Skeletal muscle satellite cell (primary cell): ENCODE measurements around the gene PRR27.

Source experiments
- H3K27me3 ChIP-seq: 2 replicates; pipeline ENCODE4 v1.7.0; 2013; ENCODE audit warnings: low read length; ENCODE audit not compliant: control insufficient read depth, insufficient read depth
- H3K36me3 ChIP-seq: 2 replicates; pipeline ENCODE4 v1.7.0; 2013; ENCODE audit warnings: mild to moderate bottlenecking, control low read depth, low read length; ENCODE audit not compliant: insufficient read depth
- H3K4me1 ChIP-seq: 2 replicates; pipeline ENCODE4 v1.7.0; 2013; ENCODE audit warnings: low read length; ENCODE audit not compliant: control insufficient read depth, insufficient read depth
- H3K4me2 ChIP-seq: 2 replicates; pipeline ENCODE4 v1.7.0; 2013; ENCODE audit warnings: mild to moderate bottlenecking, low read length
- H3K4me3 ChIP-seq: 2 replicates; pipeline ENCODE4 v1.7.0; 2013; ENCODE audit warnings: low read length
- H3K9ac ChIP-seq: 2 replicates; pipeline ENCODE4 v1.7.0; 2013; ENCODE audit warnings: mild to moderate bottlenecking, low read depth, low read length, moderate library complexity
- H3K9me3 ChIP-seq: replicated peaks from 2 replicates; pipeline ENCODE4 v1.7.0; 2013; ENCODE audit warnings: mild to moderate bottlenecking, control low read depth, low read length

Gene PRR27

GRCh38 chr4:70179811-70180210, 25.8 kb downstream of the PRR27 start:
- H3K36me3 ChIP-seq, result no peaks in the 10 kb centered on the region
- no peaks in the 10 kb centered on the region for H3K4me1 ChIP-seq
- no peak overlapping the region for H3K9ac ChIP-seq
- no peaks in the 10 kb centered on the region for H3K9me3 ChIP-seq
- no peak overlapping the region for H3K4me2 ChIP-seq
- no peaks in the 10 kb centered on the region for H3K27me3 ChIP-seq
- no peak overlapping the region for H3K4me3 ChIP-seq

GRCh38 chr4:70181864-70182263, 27.8 kb downstream of the PRR27 start:
- H3K9ac ChIP-seq, result no peak overlapping the region
- H3K4me3 ChIP-seq, result no peak overlapping the region
- H3K36me3 ChIP-seq, result no peaks in the 10 kb centered on the region
- no peaks in the 10 kb centered on the region for H3K27me3 ChIP-seq
- no peak overlapping the region for H3K4me2 ChIP-seq
- H3K4me1 ChIP-seq, result no peaks in the 10 kb centered on the region
- H3K9me3 ChIP-seq, result no peaks in the 10 kb centered on the region

- H3K27me3 ChIP-seq, result no peaks in the 10 kb centered on the region
- H3K36me3 ChIP-seq, result no peaks in the 10 kb centered on the region
- H3K4me2 ChIP-seq, result no peak overlapping the region
- H3K9ac ChIP-seq, result no peak overlapping the region
- H3K9me3 ChIP-seq, result no peaks in the 10 kb centered on the region
- H3K4me3 ChIP-seq, result no peak overlapping the region
- no peaks in the 10 kb centered on the region for H3K4me1 ChIP-seq
Observed at GRCh38 chr4:70182517-70183167, 28.6 kb downstream of the PRR27 start.

- no peaks in the 10 kb centered on the region for H3K27me3 ChIP-seq
- no peaks in the 10 kb centered on the region for H3K9me3 ChIP-seq
- no peaks in the 10 kb centered on the region for H3K36me3 ChIP-seq
- no peaks in the 10 kb centered on the region for H3K4me1 ChIP-seq
- no peak overlapping the region for H3K4me2 ChIP-seq
- H3K4me3 ChIP-seq, result no peak overlapping the region
- no peak overlapping the region for H3K9ac ChIP-seq
Observed at GRCh38 chr4:70183168-70183939, 29.3 kb downstream of the PRR27 start.

- no peak overlapping the region for H3K4me3 ChIP-seq
- no peaks in the 10 kb centered on the region for H3K4me1 ChIP-seq
- H3K27me3 ChIP-seq, result no peaks in the 10 kb centered on the region
- H3K4me2 ChIP-seq, result no peak overlapping the region
- no peak overlapping the region for H3K9ac ChIP-seq
- no peaks in the 10 kb centered on the region for H3K9me3 ChIP-seq
- H3K36me3 ChIP-seq, result no peaks in the 10 kb centered on the region
Observed at GRCh38 chr4:70183940-70184246, 29.9 kb downstream of the PRR27 start.

GRCh38 chr4:70187216-70187615, 33.2 kb downstream of the PRR27 start:
- no peaks in the 10 kb centered on the region for H3K36me3 ChIP-seq
- H3K9me3 ChIP-seq, result no peaks in the 10 kb centered on the region
- H3K27me3 ChIP-seq, result no peaks in the 10 kb centered on the region
- H3K4me1 ChIP-seq, result no peaks in the 10 kb centered on the region
- H3K9ac ChIP-seq, result no peak overlapping the region
- H3K4me3 ChIP-seq, result no peak overlapping the region
- H3K4me2 ChIP-seq, result no peak overlapping the region

GRCh38 chr4:70190579-70190978, 36.5 kb downstream of the PRR27 start:
- no peak overlapping the region for H3K4me2 ChIP-seq
- no peaks in the 10 kb centered on the region for H3K27me3 ChIP-seq
- no peaks in the 10 kb centered on the region for H3K36me3 ChIP-seq
- H3K4me3 ChIP-seq, result no peak overlapping the region
- no peaks in the 10 kb centered on the region for H3K9me3 ChIP-seq
- no peaks in the 10 kb centered on the region for H3K4me1 ChIP-seq
- H3K9ac ChIP-seq, result no peak overlapping the region

- Histone ChIP-seq H3K9me3 (no peaks in the 10 kb centered on the region), H3K36me3 (no peaks in the 10 kb centered on the region), H3K27me3 (no peaks in the 10 kb centered on the region), H3K9ac (no peak overlapping the region), H3K4me3 (no peak overlapping the region), H3K4me1 (no peaks in the 10 kb centered on the region), H3K4me2 (no peak overlapping the region)
Observed at GRCh38 chr4:70191647-70192046, 37.6 kb downstream of the PRR27 start.

- H3K9ac ChIP-seq, result no peak overlapping the region
- H3K36me3 ChIP-seq, result no peaks in the 10 kb centered on the region
- no peaks in the 10 kb centered on the region for H3K9me3 ChIP-seq
- no peak overlapping the region for H3K4me3 ChIP-seq
- no peak overlapping the region for H3K4me2 ChIP-seq
- no peaks in the 10 kb centered on the region for H3K4me1 ChIP-seq
- no peaks in the 10 kb centered on the region for H3K27me3 ChIP-seq
Observed at GRCh38 chr4:70192895-70193294, 38.9 kb downstream of the PRR27 start.

- Histone ChIP-seq H3K4me3 (no peak within 1 kb of the TSS), H3K9ac (no peak within 1 kb of the TSS), H3K4me2 (no peak within 1 kb of the TSS), H3K27me3 (no peaks in the 10 kb centered on the region), H3K9me3 (no peaks in the 10 kb centered on the region), H3K4me1 (no peaks in the 10 kb centered on the region), H3K36me3 (no peaks in the 10 kb centered on the region)
Observed at GRCh38 chr4:70195425-70195824, 41.4 kb downstream of the PRR27 start, which contains the start of gene ODAM. Gene ODAM, plus strand, starts transcription at chr4:70195725. Its CDS starts 819 bp downstream, at chr4:70196544.

GRCh38 chr4:70196857-70197256, 42.8 kb downstream of the PRR27 start:
- H3K36me3 ChIP-seq, result no peaks in the 10 kb centered on the region
- H3K4me3 ChIP-seq, result no peak overlapping the region
- no peaks in the 10 kb centered on the region for H3K9me3 ChIP-seq

GRCh38 chr4:70197842-70198241, 43.8 kb downstream of the PRR27 start:
- Histone ChIP-seq H3K27me3 (no peaks in the 10 kb centered on the region), H3K4me1 (no peaks in the 10 kb centered on the region), H3K4me3 (no peak overlapping the region), H3K4me2 (no peak overlapping the region), H3K36me3 (no peaks in the 10 kb centered on the region), H3K9ac (no peak overlapping the region), H3K9me3 (no peaks in the 10 kb centered on the region)

More at GRCh38 chr4:70196857-70197256, 42.8 kb downstream of the PRR27 start:
- Histone ChIP-seq H3K9ac (no peak overlapping the region), H3K4me2 (no peak overlapping the region), H3K27me3 (no peaks in the 10 kb centered on the region), H3K4me1 (no peaks in the 10 kb centered on the region)
